GM21360 (cell line): ENCODE measurements around the gene VAPB.

Experiments
- ATAC-seq: cut with Tn5 transposase; IDR thresholded peaks from one replicate; pipeline ENCODE4 v1.9.1; 2021; ENCODE audit warnings: mild to moderate bottlenecking, moderate library complexity; ENCODE audit not compliant: unreplicated experiment

The VAPB gene

DNA sequence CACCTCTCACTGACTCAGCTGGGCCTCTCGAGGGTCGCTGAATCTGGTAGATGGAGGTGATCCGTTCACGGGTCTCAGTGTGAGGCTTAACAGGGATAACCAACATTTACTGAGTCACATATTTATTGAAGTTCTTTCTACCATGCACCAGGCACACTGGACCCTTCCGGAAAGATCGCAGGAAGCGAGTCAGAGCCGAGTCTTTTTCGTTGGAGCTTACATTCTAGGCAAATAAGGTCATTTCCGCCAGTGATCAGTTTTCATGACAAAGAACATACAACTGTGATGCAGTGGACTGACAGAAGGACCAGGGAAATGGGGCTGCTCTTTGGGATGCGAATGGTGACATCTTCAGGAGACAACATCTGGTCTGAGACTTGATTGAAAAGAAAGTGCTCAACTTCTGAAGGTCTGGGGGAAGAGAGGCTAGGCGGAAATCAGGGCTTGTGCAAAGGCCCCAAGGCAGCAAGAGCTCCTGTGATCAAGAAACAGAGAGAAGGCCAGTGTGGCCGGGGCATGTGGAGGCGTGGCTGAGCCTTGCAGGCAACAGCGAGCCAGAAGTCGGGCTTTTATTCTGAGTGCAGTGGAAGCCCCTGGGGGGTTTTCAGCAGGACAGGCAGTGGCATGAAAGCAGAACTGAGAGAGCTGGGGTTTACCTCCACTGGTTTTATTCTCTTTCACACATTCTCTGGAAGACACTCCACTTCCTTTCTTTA is 69.5 kb downstream of the VAPB start:
- peak; percentile 95 for ATAC-seq

DNA sequence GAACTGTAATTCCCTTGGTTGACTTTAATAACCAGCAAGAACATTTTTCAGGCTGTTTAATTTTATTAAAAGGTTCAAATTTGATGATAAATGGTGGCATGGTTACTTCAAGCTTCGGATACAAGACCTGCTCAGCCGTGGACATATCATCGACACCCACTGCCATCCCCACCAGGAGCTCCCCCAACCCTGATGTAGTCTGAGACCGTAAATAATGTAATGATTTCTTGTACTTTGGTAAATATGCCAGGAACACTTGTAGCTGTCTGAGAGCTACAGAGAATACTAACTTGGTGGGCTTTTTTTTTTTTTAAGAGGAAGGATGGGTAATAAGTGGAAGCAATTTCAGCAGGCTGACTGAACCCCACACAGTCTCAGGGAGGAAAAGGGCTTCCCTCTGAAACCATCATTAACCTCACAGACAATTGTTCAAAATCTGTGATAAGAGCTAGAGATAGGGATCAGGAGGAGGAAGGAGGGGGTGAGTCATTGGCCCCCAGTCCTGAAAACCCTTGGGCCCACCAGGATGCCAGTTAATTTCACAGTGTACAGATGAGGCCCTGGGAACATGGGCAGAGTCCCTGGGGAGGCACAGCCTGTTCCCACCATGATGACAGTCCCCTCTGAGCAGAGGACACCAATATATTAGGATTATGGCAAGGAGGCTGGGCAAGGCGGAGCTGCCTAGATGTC is 70.2 kb downstream of the VAPB start:
- peak; percentile 18 for ATAC-seq

DNA sequence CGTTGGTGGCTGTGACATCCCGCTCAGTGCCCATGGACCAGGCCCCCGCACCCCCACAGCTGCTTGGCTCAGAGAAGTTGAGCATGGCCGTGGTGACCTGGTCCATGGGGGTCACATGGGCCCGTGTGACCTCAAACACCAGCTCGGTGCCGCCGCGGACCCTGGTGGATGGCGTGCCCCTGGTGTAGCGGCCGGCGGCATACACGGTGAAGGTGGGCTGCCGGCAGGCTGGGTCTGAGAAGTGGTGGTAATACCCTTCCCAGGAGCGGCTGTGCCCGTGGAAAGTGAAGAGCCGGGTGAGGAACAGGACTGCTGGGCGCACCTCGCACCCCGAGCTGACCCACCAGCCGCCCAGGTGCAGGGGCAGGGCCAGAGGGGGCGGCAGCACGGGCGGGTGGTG is 72.1 kb downstream of the VAPB start:
- no peak for ATAC-seq

DNA sequence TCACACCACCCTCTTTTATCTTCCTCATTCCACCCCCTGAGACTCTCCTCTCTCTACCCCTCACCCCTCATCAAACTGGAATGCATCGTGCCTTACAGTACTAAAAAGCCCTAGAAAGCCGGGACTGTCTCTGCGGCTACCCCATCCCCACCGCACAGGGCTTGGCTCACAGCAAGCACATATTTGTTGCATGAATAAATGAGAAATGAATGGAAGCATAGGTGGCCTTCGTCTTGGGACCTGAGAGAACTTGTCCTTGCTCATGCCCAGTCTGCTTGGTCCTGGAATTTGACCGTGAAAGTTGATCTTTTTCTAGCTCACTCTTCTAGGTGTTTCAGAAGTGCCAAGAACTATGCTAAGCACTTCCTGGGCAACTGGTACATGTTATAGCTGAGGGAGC is 72.9 kb downstream of the VAPB start:
- no peak for ATAC-seq

DNA sequence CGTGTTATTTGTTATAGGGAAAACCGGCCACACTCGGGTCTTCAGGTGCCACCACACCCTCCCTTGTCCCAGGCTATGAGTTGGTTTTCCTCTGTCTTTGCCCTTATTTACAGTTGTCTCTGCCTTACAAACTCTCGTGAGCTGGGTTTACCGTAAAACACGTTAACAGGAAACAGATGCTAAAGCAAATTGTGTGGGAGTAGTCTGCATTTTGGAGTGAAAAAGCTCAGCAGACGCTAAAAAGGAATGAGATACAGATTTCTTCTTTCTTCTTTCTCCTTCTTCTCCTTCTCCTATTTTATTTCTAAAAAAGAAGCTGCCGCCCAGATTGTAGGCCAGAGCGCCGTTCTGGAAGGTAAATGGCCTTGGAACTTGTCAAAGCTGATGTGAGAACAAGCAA is 74.2 kb downstream of the VAPB start:
- ATAC-seq = no peak

DNA sequence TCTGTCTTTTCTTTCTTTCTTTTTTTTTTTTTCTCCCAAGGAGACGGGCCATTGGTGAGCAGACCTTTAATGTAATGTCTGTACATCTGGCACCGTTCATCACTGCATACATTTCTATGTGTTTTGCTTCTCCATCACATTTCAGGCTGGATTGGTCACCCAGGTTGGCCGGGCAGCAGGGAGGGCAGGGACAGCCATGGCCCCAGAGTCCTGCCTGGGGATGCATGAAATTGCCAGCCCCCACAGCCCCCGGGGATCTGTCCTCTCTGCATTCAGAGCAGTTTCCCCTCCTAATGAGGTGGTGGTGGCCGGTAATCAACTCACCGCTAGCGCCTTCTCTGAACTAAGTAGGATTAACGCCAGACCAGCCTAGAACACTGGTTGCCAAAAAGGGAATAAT is 75.8 kb downstream of the VAPB start:
- ATAC-seq = no peak

DNA sequence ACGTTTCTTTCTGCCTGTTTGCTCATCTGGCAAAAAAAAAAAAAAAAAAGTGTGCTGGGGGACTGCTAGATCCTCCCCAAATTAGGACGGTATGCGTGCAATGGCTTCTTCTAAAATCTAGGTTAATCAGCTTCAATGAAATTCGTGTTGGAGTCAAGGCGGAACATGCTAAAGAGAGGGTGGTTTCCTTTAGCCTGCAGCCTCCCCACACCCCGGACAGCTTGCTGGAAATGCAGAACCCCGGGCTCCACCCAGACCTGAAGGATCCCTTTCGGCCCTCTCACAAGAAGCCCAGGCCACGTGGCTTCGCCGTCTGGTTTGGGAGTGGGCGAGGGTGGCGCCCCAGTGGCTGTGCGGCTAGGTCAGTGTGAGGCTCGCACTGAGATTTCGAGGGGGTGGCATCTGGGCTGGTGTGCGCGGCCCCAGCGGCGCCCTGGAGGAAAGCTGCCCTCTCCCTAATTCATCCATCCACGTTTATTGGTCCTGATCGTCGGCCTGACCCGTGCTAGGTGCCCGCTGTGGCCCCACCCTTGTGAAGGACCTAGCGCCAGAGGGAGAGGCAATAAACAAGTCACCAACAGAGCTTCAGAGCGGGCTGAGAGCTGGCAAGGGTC is 77.2 kb downstream of the VAPB start:
- no peak for ATAC-seq

DNA sequence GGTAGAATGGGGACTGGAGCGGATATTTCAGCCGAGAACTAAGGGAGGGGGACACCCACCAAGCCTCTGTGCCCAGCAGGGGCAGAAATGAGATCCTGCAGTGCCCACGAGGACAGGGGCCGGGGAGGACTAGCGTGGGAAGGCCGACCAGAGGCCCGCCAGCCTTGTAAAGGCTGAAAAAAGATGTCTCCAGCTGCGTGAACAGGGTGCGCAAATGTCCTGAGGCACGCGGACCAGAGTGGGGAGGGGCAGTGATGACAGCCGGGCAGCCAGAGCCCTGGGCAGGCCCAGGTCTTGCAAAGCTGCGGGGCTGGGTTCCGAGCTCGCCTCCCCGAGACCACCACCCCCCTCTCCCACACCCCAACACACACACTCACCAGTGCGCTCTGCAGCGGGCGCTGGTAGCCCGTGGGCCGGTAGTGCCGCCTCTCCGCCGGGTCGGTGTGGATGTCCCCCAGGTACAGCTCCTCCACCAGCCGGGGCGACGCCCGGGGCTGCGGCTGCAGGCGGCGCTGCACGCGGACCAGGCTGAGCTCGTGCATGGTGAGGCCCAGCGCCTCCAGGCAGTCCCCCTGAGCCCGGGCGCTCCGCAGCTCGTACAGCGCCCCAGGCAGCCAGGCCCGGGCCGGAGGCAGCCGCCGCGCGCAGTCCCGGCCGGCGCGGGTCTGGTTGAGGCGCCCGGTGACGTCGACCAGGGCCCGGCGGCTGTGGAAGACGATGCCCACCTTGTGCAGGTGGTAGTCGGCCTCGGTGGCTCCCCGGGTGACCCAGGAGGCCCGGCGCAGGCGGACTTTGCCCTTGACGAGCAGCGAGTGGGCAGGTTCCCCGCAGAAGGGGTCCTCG is 77.9 kb downstream of the VAPB start:
- ATAC-seq = no peak

DNA sequence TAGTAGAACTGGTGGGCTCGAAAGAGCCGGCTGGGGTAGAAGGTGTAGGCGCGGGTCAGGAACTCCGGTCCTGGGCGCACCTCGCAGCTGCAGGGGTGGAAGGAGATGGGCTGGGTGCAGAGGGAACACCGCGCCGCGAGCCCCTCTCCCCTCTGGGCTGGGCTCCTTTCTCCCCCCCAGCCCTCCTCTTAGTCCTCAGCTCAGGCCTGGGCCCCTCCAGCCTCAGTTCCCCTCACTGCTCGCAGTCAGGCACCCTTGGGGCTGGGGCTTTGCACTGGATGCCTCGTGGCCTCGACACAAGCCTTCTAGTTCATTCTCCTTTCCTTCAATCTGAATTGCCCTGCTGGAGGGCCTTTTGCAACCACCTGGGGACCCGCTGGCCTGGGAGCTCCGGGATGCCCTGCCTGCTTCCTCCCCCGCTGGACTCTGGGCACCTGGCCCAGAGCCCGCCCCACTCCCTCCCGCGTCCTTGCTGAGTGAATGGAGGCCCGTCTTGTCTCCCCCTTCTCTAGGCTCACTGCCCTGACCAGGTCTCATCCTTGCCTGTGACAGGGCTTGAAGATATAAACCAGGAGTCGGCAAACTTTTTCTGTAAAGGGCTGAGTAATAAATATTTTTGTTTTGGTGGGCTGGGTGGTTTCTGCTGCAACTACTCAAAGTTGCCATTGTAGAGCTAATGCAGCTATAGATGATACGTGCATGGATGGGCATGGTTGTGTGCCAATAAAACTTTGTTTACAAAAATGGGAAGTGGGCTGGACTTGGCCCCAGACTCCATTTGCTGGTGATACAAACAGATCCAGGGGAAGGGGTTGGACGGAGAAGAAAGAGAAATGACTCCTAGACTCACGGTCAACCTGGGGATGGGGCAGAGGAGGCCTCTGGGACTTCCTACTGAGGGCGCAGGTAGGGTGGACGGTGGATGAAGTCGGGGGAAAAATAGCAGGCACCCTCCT is 78.8 kb downstream of the VAPB start:
- ATAC-seq = no peak

DNA sequence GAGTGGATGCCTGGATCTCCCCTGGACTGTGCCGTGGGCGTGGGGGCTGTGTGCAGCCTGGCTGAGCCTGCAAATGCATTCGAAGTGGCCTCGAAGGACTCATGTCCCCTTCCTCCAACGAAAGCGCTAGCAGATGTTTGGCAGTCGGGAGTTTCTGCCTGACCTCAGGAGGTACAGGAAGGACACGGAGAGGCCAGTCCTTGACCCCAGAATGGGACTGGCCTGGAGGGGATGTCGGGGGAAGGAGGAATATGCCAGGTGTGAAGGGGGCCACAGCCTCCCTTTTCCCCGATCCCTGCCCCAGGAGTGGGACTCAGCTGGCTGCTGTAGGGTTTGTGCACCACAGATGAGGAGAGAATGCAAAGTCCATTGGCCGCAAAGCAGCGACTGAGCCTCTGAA is 80.6 kb downstream of the VAPB start:
- ATAC-seq = no peak

DNA sequence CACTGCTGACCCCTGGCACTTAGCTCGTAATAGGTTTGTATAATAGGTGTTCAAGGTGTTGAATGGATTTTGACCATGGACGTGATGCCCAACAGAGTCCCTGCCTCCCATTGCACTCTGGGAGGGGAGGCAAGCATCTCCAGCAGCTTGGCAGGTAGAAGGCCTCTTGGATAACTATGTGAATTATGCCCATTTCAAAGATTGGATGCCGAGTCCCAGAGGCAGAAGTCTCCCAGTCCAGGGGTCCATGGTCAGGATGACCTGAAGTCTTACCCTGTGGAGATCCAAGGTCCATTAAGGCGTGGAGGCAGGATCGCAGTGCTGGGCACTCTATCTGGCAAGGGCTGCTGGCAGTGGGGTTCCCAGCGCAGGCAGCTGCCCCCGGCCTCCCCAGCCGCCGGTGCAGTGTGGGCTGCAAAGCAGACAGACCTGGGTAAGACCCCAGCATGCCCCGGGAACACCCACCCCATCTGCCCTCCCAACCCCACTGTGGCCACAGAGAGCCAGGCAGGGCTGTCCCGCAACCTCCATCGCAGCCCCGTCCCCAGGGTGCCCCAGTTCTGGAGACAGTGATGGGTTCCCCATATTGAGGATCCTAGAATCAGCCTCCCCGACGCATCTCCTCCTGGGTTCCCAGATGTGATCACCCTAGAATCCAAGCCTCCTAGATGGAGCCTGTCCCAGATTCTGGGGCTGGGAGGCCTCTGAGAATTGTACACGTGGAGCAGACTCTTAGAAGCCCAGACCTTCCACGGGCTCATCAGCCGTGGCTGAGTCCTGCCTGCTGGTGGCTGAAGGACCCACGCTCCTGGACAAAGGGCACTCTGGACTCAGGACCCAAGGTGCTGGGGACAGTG is 81.5 kb downstream of the VAPB start:
- no peak for ATAC-seq

DNA sequence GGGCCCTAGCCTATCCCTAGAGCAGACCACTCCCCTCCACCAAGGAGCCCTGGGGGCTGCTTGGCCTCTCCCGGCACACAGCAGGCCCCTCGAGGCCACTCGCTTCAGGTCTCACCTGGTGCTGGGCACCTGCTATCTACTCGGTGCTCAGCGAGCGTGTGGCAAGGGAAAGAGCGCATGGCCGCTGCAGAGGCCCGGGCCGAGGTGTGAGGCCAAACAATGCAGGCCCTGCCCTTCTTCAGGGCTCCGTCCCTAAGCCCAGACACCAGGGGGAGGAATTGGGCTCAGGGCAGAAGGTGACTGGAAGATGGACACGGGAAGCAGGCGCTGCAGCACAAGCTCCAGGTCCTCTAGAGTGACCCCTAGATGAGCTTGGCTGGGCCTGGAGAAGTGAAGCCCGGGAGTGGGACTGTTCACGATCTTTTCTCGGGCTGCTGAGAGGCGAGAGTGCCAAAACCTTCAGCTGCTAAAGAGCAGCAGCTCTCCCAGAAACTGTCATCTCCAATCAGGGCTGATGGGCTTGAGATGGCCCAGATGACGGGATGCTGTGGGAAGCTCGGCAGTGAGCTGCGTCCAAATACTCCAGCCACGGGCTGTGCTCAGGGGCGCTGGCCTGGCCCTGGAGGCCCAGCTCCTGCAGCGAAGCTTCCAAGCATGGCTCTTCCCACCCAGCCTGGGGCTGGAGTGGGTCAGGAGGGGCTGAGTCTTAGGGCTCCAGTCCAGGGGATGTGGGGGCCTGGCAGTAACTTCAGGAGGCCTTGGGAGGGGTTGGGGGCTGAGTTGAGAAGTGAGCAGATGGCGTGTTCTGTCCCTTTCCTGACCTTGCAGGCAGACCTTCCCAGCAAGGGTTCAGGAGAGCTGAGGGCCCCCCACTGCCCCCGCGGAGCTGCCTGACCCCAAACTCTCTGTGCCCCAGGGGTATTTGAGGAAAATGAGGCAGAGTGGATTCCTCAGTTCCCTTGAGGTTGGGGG is 82.5 kb downstream of the VAPB start:
- ATAC-seq = no peak

DNA sequence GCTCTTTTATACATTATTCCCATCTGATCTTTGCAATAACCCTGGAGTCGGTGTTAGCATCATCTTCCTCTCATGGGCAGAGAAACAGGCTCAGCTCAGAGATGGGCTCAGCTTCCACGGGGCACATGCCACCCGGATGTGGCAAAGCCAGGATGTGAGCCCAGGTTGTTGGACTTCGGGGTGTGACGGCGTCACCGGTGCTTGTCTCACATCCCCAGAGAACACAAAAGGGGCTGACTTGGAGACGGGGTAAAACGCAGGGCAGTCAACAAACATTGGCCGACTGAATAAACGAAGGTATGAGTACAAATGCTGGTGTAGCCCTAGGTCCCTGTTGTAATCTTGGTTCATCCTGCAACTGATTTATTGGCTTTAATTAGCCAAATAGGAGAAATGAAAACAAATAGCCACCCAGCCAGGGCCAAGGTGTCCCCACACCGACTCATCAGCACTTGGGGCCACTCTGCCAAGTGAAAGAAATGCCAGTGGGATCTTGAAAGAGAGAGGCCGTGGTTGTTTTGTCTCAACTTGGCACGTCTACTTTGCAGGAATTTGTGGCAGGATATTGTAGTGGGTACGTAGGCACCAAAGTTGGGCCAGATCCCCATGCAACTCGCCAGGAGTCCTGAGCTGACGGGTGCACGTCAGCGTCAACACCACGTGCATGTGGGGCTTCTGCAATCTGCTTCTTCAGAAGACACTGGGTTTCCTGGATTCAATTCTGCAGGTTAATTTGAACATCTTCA is 83.4 kb downstream of the VAPB start:
- ATAC-seq = no peak

DNA sequence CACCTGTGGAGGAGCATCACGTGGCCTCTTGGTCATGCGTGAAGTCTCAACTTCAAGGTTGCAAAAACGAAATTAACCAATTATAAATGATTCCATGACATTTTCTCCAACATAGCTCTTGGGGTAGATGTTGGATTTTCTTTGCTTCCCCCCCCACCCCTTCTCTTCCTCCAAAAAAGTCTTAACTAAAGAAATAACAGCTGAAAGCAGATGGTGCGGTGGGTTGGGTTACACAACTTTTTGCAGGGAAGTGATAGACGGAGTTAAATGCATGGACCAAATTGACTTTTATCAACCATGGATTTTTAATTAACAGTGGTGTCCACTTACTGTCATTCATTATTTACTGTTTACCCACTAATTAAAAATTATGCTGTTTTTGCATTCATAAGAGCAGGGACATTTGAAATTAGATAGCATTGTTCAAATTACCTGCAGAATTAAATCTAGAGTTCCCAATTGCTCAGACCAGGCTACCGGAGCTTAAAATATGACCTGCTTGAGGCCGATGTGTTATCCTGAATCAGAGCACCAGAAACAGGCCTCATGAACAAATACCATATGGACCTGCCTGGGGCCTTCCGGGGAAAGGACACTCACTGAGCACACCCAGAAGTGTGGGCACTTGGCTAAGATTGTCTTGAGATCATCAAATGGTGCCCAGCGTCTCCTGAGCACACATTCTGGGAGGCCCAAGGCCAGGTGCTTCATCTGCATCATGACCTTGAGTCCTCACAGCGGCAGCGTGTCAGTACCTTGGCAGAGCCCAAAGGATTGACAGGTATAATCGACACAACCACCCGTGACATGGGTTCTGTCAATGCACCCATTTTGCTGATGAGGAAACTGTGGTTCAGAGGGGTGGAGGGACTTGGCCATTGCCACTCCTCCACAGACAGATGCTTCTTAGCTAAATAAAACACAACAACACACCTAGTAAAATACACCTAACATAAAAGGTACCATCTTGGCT is 84.7 kb downstream of the VAPB start:
- no peak for ATAC-seq

DNA sequence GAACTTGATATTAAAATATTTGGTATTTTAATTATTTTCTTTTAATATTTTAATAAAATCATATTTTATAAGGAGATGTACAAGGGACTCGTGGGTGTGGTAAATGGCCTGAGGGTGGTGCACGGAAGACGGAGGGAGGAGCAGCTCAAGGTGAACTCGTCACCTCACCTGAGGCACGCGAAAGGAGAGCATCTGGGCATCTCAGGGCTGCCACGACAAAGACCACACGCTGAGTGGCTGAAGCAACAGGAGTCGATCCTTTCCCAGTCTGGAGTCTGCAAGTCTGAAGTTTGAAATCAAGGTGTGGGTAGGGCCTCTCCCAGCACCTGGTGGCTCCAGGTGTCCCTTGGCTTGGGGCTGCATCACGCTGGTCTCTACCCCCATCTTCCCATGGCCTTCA is 86.4 kb downstream of the VAPB start:
- ATAC-seq = no peak

DNA sequence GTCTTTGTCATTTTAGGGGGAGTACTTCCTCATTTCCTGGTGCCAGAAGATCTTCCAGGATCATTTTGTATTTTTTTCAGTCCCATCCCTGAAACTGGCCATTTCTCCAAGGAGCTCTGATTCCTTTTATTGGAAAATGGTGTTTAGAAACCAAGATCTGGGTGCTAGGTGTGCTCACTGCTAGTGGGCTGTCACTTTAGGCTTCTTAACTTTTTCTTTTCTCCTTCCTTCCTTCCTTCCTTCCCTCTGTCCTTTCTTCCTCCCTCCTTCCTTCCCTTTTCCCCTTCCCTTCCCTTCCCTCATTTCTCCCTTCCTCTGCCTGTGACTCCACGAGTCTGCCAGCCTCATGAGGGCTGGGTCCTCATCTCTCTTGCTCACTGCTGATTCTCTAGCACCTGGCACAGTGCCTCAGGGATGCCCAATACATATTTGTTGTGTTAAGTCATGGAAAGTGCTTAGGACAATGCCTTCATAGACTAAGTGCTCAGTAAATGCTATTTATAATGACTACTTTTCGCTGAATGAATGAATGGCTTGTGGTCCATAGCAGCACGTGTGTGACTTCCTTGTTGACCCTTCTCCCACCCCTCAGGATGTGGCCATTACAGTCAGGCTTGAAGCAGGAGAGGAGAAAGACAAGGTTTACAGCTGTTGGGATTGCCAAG is 89.2 kb downstream of the VAPB start:
- no peak for ATAC-seq
